HEK293T (cell line): ENCODE results near the gene TEK.

ENCODE experiments used
- CTCF ChIA-PET: fragments of 350-600 bp; formaldehyde crosslinking; extraction: SDS; loops from one replicate; lab custom pipeline; 2021; ENCODE audit warnings: antibody characterized with exemption, inconsistent platforms; lab: Yijun Ruan, JAX
- POLR2A ChIA-PET: fragments of 350-600 bp; formaldehyde crosslinking; extraction: SDS; loops from one replicate; lab custom pipeline; 2020; ENCODE audit warnings: antibody characterized with exemption, inconsistent platforms; lab: Yijun Ruan, JAX
- DNase-seq: peaks from one replicate; pipeline ENCODE4 v3.0.0; 2012; ENCODE audit warnings: mixed read lengths; ENCODE audit errors: extremely low spot score
- ARNT ChIP-seq: fragments of 450-650 bp; IDR thresholded peaks from 2 replicates; pipeline ENCODE4 v1.6.1; 2017; ENCODE audit warnings: mild to moderate bottlenecking
- BHLHE40 ChIP-seq: fragments of 450-650 bp; IDR thresholded peaks from 2 replicates; pipeline ENCODE4 v1.6.1; 2016; ENCODE audit warnings: mild to moderate bottlenecking, moderate library complexity, borderline replicate concordance
- CTBP1 ChIP-seq: fragments of 450-650 bp; IDR thresholded peaks from 2 replicates; pipeline ENCODE4 v1.6.1; 2016; ENCODE audit warnings: borderline replicate concordance
- ELF4 ChIP-seq: fragments of 450-650 bp; IDR thresholded peaks from 2 replicates; pipeline ENCODE4 v1.6.1; 2017; ENCODE audit warnings: antibody characterized with exemption
- FOXA1 ChIP-seq: fragments of 450-650 bp; IDR thresholded peaks from 2 replicates; pipeline ENCODE4 v1.6.1; 2016; ENCODE audit warnings: mild to moderate bottlenecking
- FOXK2 ChIP-seq: fragments of 450-650 bp; IDR thresholded peaks from 2 replicates; pipeline ENCODE4 v1.6.1; 2016; ENCODE audit warnings: mild to moderate bottlenecking
- FOXM1 ChIP-seq: fragments of 450-650 bp; IDR thresholded peaks from 2 replicates; pipeline ENCODE4 v1.6.1; 2017; ENCODE audit warnings: mild to moderate bottlenecking, borderline replicate concordance
- HDGF ChIP-seq: fragments of 450-650 bp; IDR thresholded peaks from 2 replicates; pipeline ENCODE4 v1.6.1; 2017; ENCODE audit warnings: antibody characterized with exemption, borderline replicate concordance
- L3MBTL2 ChIP-seq: fragments of 450-650 bp; conservative IDR thresholded peaks from 2 replicates; pipeline ENCODE4 v1.6.1; 2016; ENCODE audit warnings: mild to moderate bottlenecking
- LEF1 ChIP-seq: fragments of 450-650 bp; IDR thresholded peaks from 2 replicates; pipeline ENCODE4 v1.6.1; 2017; ENCODE audit warnings: mild to moderate bottlenecking, borderline replicate concordance
- NFRKB ChIP-seq: fragments of 450-650 bp; IDR thresholded peaks from 2 replicates; pipeline ENCODE4 v1.6.1; 2016; ENCODE audit warnings: mild to moderate bottlenecking, moderate library complexity
- SP1 ChIP-seq: fragments of 450-650 bp; IDR thresholded peaks from 2 replicates; pipeline ENCODE4 v1.6.1; 2017
- SUZ12 ChIP-seq: fragments of 450-650 bp; IDR thresholded peaks from 2 replicates; pipeline ENCODE4 v1.6.1; 2016; ENCODE audit warnings: mild to moderate bottlenecking
- TARDBP ChIP-seq: fragments of 450-650 bp; IDR thresholded peaks from 2 replicates; pipeline ENCODE4 v1.6.1; 2016
- ZNF384 ChIP-seq: fragments of 450-650 bp; IDR thresholded peaks from 2 replicates; pipeline ENCODE4 v1.6.1; 2016
- TF ChIP-seq, protein P1 (sequence below): fragments of 450-650 bp; IDR thresholded peaks from 2 replicates; pipeline ENCODE4 v1.6.1; 2016

The TEK gene

DNA sequence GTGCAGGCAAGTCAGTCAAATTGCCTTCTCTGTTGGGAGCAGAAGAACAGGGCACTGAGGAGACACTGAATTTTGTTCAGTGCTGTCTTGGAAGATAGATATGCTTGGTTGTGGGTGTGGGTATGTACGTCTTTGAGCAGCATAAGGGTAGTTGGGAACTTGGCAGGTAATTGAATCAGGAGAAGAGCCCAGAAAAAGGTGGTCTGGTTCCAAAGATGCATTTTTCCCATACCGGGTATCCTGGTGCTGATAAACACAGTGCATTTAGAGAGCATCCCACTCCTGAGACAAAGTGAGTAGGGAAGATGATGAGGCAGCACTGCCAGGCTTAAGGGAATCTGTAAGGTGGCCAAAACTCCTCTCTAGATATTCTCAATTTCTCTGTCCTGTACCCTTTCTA, 40.6 kb downstream of the TEK start:
- POLR2A ChIA-PET: no interaction called here
- no peak for DNase-seq
- CTCF ChIA-PET: no interaction called here
- no peak for TF ChIP-seq FOXA1
- TF ChIP-seq SP1: no peak
- no peak for TF ChIP-seq LEF1
- TF ChIP-seq ARNT: no peak
- TF ChIP-seq, protein P1, sequence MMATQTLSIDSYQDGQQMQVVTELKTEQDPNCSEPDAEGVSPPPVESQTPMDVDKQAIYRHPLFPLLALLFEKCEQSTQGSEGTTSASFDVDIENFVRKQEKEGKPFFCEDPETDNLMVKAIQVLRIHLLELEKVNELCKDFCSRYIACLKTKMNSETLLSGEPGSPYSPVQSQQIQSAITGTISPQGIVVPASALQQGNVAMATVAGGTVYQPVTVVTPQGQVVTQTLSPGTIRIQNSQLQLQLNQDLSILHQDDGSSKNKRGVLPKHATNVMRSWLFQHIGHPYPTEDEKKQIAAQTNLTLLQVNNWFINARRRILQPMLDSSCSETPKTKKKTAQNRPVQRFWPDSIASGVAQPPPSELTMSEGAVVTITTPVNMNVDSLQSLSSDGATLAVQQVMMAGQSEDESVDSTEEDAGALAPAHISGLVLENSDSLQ: no peak
- no peak for TF ChIP-seq ZNF384
- TF ChIP-seq FOXM1: no peak
- no peak for TF ChIP-seq L3MBTL2
- no peak for TF ChIP-seq HDGF
- no peak for TF ChIP-seq FOXK2
- TF ChIP-seq CTBP1: no peak
- TF ChIP-seq ELF4: no peak
- TF ChIP-seq NFRKB: no peak
- TF ChIP-seq BHLHE40: no peak

DNA sequence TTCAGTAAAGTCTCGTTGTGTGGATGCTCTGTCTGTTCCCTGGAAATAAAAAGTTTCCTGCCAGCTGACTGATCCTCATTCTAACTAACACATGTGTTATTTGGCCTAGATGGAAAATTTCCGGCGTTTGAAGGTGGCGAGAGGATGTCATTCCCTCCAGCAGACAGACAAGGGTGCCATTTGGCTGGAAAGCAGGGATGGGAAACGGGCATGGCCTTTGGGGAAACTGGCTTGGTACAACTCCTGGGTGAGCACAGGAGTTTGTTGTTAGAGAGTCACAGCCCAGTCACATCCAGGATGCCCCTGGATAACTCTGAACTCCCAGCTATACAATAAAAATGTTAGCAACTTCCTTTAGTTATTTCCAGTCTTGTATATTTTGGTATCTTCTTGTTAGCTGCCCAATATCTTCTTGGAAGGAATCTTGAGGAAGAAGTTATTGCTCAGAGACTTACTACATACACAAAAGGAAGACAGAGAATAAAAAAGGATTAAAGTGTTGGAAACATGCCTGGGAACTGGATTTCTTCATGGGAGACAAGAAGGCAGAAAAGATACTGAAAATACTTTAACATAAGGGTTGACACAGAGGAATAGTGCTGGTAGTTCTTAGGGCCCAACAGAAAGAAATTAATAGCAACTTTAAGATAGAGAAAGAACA, 41.9 kb downstream of the TEK start:
- CTCF ChIA-PET: no interaction called here
- DNase-seq: no peak
- POLR2A ChIA-PET: no interaction called here
- TF ChIP-seq LEF1: no peak
- TF ChIP-seq FOXM1: no peak
- TF ChIP-seq ARNT: no peak
- TF ChIP-seq FOXK2: no peak
- no peak for TF ChIP-seq CTBP1
- TF ChIP-seq SP1: no peak
- TF ChIP-seq BHLHE40: no peak
- TF ChIP-seq TARDBP: no peak
- TF ChIP-seq, protein P1: no peak

DNA sequence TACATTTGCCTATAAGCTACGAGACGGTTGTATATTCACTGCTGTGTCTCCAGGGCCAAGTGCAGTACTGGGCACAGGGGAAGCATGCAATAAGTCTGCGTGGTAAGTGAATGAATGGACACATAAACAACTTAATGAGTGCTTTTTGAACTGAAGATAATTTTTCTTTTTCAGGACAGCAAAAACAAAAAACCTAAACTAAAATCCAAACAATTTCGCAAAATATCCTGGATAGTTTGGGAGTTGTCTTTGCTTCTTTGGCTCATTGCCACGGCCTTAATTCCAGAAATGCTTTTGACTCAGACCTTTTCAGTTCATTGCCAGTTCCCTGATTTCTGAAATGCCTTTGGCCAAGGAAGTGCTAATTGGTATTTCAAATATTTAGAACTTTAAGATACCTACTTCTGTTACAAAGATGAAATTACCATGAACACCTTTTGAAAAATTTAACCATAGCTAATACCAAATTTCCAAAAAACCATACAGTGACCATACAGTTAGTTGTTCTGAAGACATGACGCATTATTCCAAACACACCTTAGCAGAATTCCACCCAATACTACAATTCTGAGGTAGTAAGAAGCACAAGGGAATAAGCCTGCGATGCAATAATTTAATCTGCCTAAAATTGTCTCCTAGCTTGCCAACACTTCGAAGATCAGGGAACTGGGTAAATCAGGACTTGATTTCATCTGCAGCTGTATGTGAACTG, 42.8 kb downstream of the TEK start:
- POLR2A ChIA-PET: no interaction called here
- TF ChIP-seq ARNT: no peak
- no peak for TF ChIP-seq CTBP1
- TF ChIP-seq, protein P1: no peak
- no peak for TF ChIP-seq ZNF384
- no peak for TF ChIP-seq HDGF
- no peak for TF ChIP-seq FOXK2
- no peak for TF ChIP-seq TARDBP
- TF ChIP-seq L3MBTL2: no peak
- no peak for TF ChIP-seq ELF4
- CTCF ChIA-PET: no interaction called here
- no peak for DNase-seq

DNA sequence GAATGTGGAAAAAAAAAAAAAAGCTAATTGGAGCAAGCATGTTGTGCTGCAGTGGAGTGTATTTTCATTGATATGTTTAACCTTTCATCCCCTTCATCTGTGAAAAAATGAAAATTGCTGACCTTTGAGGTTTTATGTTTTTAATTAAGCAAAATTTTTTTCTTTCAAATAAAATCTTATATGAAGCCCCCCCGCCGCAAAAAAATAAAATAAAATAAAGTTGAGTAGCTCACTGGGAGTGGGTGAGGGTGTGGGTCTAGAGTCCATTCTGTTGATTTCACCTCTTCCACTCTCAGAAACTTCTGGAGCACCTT, 43.3 kb downstream of the TEK start:
- CTCF ChIA-PET: no interaction called here
- TF ChIP-seq NFRKB (no peak), FOXM1 (no peak), TARDBP (no peak), SUZ12 (no peak), FOXK2 (no peak), ZNF384 (no peak), CTBP1 (no peak), LEF1 (no peak)
- POLR2A ChIA-PET: no interaction called here
- DNase-seq: no peak

DNA sequence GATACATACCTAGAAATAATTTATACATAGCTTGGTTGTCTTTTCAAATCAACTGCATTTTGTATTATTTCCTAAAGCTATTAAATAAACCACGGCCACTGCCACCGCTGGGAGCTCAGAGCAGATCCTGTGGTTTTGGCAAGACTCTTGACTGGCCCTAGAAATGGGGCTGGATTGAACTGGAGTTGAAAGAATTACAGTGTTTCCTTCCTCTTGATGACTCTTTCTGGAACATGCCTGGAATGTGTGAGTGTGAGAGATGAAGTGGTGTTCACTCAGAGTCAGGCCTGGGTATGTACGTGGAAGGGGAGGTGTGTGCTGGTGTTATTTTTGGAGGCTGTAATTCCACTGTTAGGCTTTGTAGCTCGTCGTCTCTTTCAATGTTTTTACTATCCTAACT, 45.9 kb downstream of the TEK start:
- TF ChIP-seq SUZ12: no peak
- no peak for TF ChIP-seq CTBP1
- TF ChIP-seq HDGF: no peak
- TF ChIP-seq ARNT: no peak
- TF ChIP-seq, protein P1: no peak
- no peak for TF ChIP-seq ELF4
- TF ChIP-seq FOXM1: no peak
- TF ChIP-seq L3MBTL2: no peak
- TF ChIP-seq FOXK2: no peak
- no peak for TF ChIP-seq BHLHE40
- no peak for TF ChIP-seq FOXA1
- POLR2A ChIA-PET: no interaction called here
- CTCF ChIA-PET: no interaction called here
- no peak for DNase-seq

DNA sequence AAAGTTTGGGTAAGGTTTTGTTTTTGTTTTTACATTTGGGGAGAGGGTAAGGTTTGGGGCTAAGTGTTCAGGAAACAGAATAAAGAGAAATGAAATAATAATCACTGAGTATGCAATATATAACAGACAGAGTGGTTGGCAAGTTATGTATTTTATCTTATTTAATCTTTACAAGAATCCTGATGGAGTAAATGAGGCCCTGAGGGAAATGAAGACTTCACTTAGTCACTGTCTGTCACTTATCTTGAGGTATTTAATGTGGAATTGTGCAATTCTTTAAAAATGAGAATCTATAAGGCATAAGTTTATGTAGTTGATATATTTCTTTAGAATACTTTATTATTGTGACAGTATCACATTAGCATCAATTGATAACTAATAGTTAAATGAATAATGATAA, 48.1 kb downstream of the TEK start:
- POLR2A ChIA-PET: no interaction called here
- DNase-seq: no peak
- no peak for TF ChIP-seq FOXK2
- TF ChIP-seq FOXA1: no peak
- no peak for TF ChIP-seq L3MBTL2
- TF ChIP-seq FOXM1: no peak
- TF ChIP-seq ARNT: no peak
- TF ChIP-seq NFRKB: no peak
- TF ChIP-seq SP1: no peak
- TF ChIP-seq LEF1: no peak
- no peak for TF ChIP-seq ELF4
- TF ChIP-seq, protein P1: no peak
- TF ChIP-seq TARDBP: no peak
- no peak for TF ChIP-seq CTBP1
- no peak for TF ChIP-seq HDGF
- TF ChIP-seq ZNF384: no peak
- no peak for TF ChIP-seq SUZ12
- no peak for TF ChIP-seq BHLHE40
- CTCF ChIA-PET: no interaction called here
